Mammary epithelial cell (primary cell): Measurements from ENCODE around the gene TECPR2.

Source experiments
- CTCF ChIP-seq, 2 donors: IDR thresholded peaks in 1 of 2; conservative IDR thresholded peaks in 1 of 2; 2 replicates each; pipeline ENCODE4 v1.5.1; 2011 to 2012; ENCODE audit warnings: inconsistent platforms in 2 of 2, low read length in 2 of 2, mild to moderate bottlenecking in 2 of 2, control low read depth in 1 of 2, low read depth in 1 of 2; ENCODE audit not compliant: insufficient read depth in 1 of 2; ENCODE audit errors: extremely low read depth in 1 of 2
- EZH2 ChIP-seq: IDR thresholded peaks from 2 replicates; pipeline ENCODE4 v1.6.1; 2012; ENCODE audit warnings: low read length, inconsistent platforms, borderline replicate concordance

GRCh38 chr14:102344485-102344884, 18.3 kb upstream of the TECPR2 start:
- TF ChIP-seq CTCF (conservative IDR thresholded peaks at IDR 0.05 in 1 of 2, IDR thresholded peaks at IDR 0.05 in 1 of 2; ENCODE audit: extremely low read depth in 1 of 2, insufficient read depth in 1 of 2, low read depth in 1 of 2, low read length in 2 of 2): no peak
- no peak for TF ChIP-seq EZH2
